ENCODE measurements around the gene KRTAP29-1. TPM values are rescaled to one million over a fixed set of nuclear protein-coding genes. Genes with fewer than 3 reads are reported as not detected.
"Not testable (repeated sequence)": the region's sequence is repeated elsewhere in the genome, so short reads cannot be mapped to it uniquely, and the experiment has no call there.

Gene KRTAP29-1
- total RNA-seq, 1 experiment from 2014 or later, result not detected

DNA sequence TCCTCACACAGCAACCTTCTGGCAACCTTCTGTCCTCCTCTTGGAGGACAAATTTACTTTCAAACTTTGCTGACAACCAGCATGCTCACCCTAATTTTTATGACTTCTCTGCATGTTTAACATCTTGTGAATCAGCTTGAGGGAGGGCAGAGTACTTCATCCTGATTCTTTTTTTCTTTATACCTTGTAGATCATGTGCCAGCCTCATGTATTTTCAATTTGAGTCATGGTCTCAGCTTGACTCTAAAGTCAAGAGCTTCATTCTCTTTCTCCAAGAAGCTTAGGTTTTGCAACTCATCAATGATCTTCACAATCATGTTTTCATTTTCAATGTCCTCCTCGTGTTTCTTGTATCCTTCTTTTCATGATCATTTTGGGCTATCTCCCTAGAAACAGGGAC lies 30.8 kb downstream of the KRTAP29-1 start:
- H3F3A ChIP-seq (ENCODE audit: insufficient read depth, low read depth), result no peaks in the 10 kb centered on the region
- no peak for TF ChIP-seq EZH2 (IDR thresholded peaks at IDR 0.05; ENCODE audit: low read depth)
- TF ChIP-seq, protein P1, sequence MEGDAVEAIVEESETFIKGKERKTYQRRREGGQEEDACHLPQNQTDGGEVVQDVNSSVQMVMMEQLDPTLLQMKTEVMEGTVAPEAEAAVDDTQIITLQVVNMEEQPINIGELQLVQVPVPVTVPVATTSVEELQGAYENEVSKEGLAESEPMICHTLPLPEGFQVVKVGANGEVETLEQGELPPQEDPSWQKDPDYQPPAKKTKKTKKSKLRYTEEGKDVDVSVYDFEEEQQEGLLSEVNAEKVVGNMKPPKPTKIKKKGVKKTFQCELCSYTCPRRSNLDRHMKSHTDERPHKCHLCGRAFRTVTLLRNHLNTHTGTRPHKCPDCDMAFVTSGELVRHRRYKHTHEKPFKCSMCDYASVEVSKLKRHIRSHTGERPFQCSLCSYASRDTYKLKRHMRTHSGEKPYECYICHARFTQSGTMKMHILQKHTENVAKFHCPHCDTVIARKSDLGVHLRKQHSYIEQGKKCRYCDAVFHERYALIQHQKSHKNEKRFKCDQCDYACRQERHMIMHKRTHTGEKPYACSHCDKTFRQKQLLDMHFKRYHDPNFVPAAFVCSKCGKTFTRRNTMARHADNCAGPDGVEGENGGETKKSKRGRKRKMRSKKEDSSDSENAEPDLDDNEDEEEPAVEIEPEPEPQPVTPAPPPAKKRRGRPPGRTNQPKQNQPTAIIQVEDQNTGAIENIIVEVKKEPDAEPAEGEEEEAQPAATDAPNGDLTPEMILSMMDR (conservative IDR thresholded peaks at IDR 0.05), result no peak
- intact Hi-C loops (cut with micrococcal nuclease; ENCODE audit: unreplicated experiment), result no loop called here
- no peaks in the 10 kb centered on the region for H3K9me2 ChIP-seq (ENCODE audit: insufficient read depth)
- ChIA-PET CTCF (no interaction called here), POLR2A (ENCODE audit: unreplicated experiment) (no interaction called here)
- H3K9me3 ChIP-seq (ENCODE audit: insufficient read depth, low read depth), result no peaks in the 10 kb centered on the region
- no peak overlapping the region for H3K4me2 ChIP-seq
- H3K27ac ChIP-seq, result no peak overlapping the region
- no TSS peak for BruUV-seq (replicated peaks)
- H3K36me3 ChIP-seq (ENCODE audit: low read depth), result no peaks in the 10 kb centered on the region
- peaks cover 12% of the 10 kb centered on the region for H3K4me1 ChIP-seq (replicated peaks; ENCODE audit: insufficient read depth)
- no peaks in the 10 kb centered on the region for H3K27me3 ChIP-seq (ENCODE audit: insufficient read depth, low read depth)
- no peak overlapping the region for H3K4me3 ChIP-seq
- no peak for DNase-seq
- no peak overlapping the region for H2AFZ ChIP-seq
- H4K20me1 ChIP-seq (ENCODE audit: insufficient read depth), result no peaks in the 10 kb centered on the region
- H3K79me2 ChIP-seq (ENCODE audit: low read depth), result no peaks in the 10 kb centered on the region

DNA sequence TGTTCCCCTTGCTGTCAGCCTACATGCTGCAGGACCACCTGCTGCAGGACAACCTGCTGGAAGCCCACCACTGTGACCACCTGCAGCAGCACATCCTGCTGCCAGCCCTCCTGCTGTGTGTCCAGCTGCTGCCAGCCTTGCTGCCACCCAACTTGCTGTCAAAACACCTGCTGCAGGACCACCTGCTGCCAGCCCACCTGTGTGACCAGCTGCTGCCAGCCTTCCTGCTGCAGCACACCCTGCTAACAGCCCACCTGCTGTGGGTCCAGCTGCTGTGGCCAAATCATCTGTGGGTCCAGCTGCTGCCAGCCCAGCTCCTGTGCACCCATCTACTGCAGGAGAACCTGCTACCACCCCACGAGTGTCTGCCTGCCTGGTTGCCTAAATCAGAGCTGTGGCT lies 31.3 kb downstream of the KRTAP29-1 start:
- H3K36me3 ChIP-seq (ENCODE audit: low read depth); H3K79me2 ChIP-seq (ENCODE audit: low read depth); H4K20me1 ChIP-seq (ENCODE audit: insufficient read depth); POLR2A ChIA-PET (ENCODE audit: unreplicated experiment); H3K27ac ChIP-seq; H3K4me3 ChIP-seq; H3K4me2 ChIP-seq; DNase-seq; H3F3A ChIP-seq (ENCODE audit: insufficient read depth, low read depth); H2AFZ ChIP-seq; H3K9me2 ChIP-seq (ENCODE audit: insufficient read depth); CTCF ChIA-PET; H3K27me3 ChIP-seq (ENCODE audit: insufficient read depth, low read depth); H3K9me3 ChIP-seq (ENCODE audit: insufficient read depth, low read depth); BruUV-seq (replicated peaks); intact Hi-C loops (cut with micrococcal nuclease; ENCODE audit: unreplicated experiment): not testable (repeated sequence)
- peaks cover 12% of the 10 kb centered on the region for H3K4me1 ChIP-seq (replicated peaks; ENCODE audit: insufficient read depth)

DNA sequence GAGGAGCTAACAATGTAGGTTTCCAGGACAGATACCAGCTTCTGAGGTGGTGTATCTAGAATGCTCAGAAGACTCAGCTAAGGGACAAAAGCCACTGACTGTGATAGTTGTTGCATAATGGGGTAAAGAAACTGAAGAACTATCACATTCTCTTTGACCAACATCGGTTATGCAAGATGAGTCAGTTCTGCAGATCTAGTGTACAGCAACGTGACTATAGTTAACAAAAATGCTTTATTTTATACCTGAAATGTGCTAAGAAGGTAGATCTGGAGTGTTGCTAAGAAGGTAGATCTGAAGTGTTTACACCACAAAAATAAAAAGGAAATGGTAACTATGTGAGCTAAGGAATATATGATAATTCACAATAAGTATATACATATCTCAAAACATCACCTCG lies 34.9 kb downstream of the KRTAP29-1 start:
- peaks cover 12% of the 10 kb centered on the region for H3K4me1 ChIP-seq (replicated peaks; ENCODE audit: insufficient read depth)
- no peaks in the 10 kb centered on the region for H3K79me2 ChIP-seq (ENCODE audit: low read depth)
- no peaks in the 10 kb centered on the region for H3K9me2 ChIP-seq (ENCODE audit: insufficient read depth)
- DNase-seq, result peak in 1 of 2 experiments; percentile 42
- H3K4me2 ChIP-seq, result no peak overlapping the region
- TF ChIP-seq EZH2 (IDR thresholded peaks at IDR 0.05; ENCODE audit: low read depth), result no peak
- TF ChIP-seq, protein P1 (conservative IDR thresholded peaks at IDR 0.05), result no peak
- no peaks in the 10 kb centered on the region for H3K27me3 ChIP-seq (ENCODE audit: insufficient read depth, low read depth)
- H2AFZ ChIP-seq, result no peak overlapping the region
- H3F3A ChIP-seq (ENCODE audit: insufficient read depth, low read depth), result no peaks in the 10 kb centered on the region
- H4K20me1 ChIP-seq (ENCODE audit: insufficient read depth), result no peaks in the 10 kb centered on the region
- no TSS peak for BruUV-seq (replicated peaks)
- H3K36me3 ChIP-seq (ENCODE audit: low read depth), result no peaks in the 10 kb centered on the region
- intact Hi-C loops (cut with micrococcal nuclease; ENCODE audit: unreplicated experiment), result no loop called here
- POLR2A ChIA-PET (ENCODE audit: unreplicated experiment), result no interaction called here
- no peaks in the 10 kb centered on the region for H3K9me3 ChIP-seq (ENCODE audit: insufficient read depth, low read depth)
- CTCF ChIA-PET, result no interaction called here
- H3K4me3 ChIP-seq, result no peak overlapping the region
- H3K27ac ChIP-seq, result peak overlapping the region; percentile 17; the same call in 1 of the 2 replicates

DNA sequence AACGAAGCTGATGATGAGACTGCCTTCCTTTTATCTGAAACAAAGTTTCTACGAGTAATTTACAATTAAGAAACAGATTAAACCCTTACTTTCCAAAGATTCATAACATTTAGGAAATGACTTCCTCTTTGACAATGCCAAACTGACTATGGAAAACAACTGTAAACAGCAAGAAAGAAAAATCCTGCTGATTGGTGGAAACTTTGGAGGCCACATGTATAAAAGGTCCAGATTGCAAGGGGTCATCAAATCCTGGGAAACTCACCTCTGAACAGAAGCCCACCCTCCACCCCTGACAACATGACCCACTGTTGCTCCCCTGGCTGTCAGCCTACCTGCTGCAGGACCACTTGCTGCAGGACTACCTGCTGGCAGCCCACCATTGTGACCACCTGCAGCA lies 37.6 kb downstream of the KRTAP29-1 start, which contains the start of gene KRTAP9-6:
TSS of gene KRTAP9-6 (plus strand) at position 301 of the 400 bp plus-strand sequence. CDS start at position 301, 0 bp downstream.
- POLR2A ChIA-PET (ENCODE audit: unreplicated experiment), result no interaction called here
- H3K79me2 ChIP-seq (ENCODE audit: low read depth), result no peaks in the 10 kb centered on the region
- intact Hi-C loops (cut with micrococcal nuclease; ENCODE audit: unreplicated experiment), result no loop called here
- H4K20me1 ChIP-seq (ENCODE audit: insufficient read depth), result no peaks in the 10 kb centered on the region
- no peaks in the 10 kb centered on the region for H3F3A ChIP-seq (ENCODE audit: insufficient read depth, low read depth)
- H3K4me2 ChIP-seq, result no peak within 1 kb of the TSS
- DNase-seq, result no peak
- TF ChIP-seq EZH2 (IDR thresholded peaks at IDR 0.05; ENCODE audit: low read depth), result no peak
- TF ChIP-seq, protein P1 (conservative IDR thresholded peaks at IDR 0.05), result no peak
- CTCF ChIA-PET, result no interaction called here
- H2AFZ ChIP-seq, result no peak within 1 kb of the TSS
- H3K36me3 ChIP-seq (ENCODE audit: low read depth), result no peaks in the 10 kb centered on the region
- no peaks in the 10 kb centered on the region for H3K9me2 ChIP-seq (ENCODE audit: insufficient read depth)
- no peaks in the 10 kb centered on the region for H3K9me3 ChIP-seq (ENCODE audit: insufficient read depth, low read depth)
- BruUV-seq (replicated peaks), result no TSS peak
- no peak within 1 kb of the TSS for H3K4me3 ChIP-seq
- H3K27ac ChIP-seq, result no peak within 1 kb of the TSS
- peaks cover 12% of the 10 kb centered on the region for H3K4me1 ChIP-seq (replicated peaks; ENCODE audit: insufficient read depth)
- no peaks in the 10 kb centered on the region for H3K27me3 ChIP-seq (ENCODE audit: insufficient read depth, low read depth)

All from PC-9 (cell line).